ENCODE results near the gene FBXW12. TPM values are rescaled to one million over a fixed set of nuclear protein-coding genes. Genes with fewer than 3 reads are reported as not detected.

Gene FBXW12
- total RNA-seq, 2 donors from 2014 or later, result not detected

DNA sequence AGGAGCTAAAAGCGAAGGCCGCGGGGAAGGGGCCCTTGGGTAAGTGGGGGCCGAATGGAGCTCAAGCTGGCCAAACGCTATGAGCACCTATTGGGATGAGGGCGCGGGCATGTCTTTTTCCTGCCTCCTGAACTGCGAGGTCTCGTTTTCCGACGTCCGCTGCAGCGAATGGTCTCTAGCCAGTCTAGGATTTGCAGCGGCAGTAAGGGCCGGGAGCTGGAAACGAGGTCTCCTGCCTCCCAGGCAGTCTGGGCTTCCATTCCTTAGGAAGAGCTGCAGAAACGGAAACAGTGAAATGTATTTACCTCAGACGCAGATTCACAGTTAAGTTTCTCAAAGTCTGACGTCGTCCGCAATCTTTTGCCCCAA lies 68.6 kb downstream of the FBXW12 start:
- DNase-seq, result no peak
- Histone ChIP-seq H3K27ac (peak overlapping the region; percentile 83), H3K36me3 (no peaks in the 10 kb centered on the region), H3K4me3 (peak overlapping the region; percentile 77), H3K4me1 (peaks cover 7% of the 10 kb centered on the region), H3K9me3 (no peaks in the 10 kb centered on the region), H3K9ac (ENCODE audit: low read depth in 2 of 2, low read length in 2 of 2) (peak overlapping the region; percentile 93 to 94), H3K27me3 (no peaks in the 10 kb centered on the region)
- intact Hi-C loops (cut with DNase I), result no loop called here
- TF ChIP-seq, protein P1, sequence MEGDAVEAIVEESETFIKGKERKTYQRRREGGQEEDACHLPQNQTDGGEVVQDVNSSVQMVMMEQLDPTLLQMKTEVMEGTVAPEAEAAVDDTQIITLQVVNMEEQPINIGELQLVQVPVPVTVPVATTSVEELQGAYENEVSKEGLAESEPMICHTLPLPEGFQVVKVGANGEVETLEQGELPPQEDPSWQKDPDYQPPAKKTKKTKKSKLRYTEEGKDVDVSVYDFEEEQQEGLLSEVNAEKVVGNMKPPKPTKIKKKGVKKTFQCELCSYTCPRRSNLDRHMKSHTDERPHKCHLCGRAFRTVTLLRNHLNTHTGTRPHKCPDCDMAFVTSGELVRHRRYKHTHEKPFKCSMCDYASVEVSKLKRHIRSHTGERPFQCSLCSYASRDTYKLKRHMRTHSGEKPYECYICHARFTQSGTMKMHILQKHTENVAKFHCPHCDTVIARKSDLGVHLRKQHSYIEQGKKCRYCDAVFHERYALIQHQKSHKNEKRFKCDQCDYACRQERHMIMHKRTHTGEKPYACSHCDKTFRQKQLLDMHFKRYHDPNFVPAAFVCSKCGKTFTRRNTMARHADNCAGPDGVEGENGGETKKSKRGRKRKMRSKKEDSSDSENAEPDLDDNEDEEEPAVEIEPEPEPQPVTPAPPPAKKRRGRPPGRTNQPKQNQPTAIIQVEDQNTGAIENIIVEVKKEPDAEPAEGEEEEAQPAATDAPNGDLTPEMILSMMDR (IDR thresholded peaks at IDR 0.05), result no peak

- H3K4me3 ChIP-seq, result no peak overlapping the region
- TF ChIP-seq, protein P1 (IDR thresholded peaks at IDR 0.05), result no peak
- H3K27me3 ChIP-seq, result no peaks in the 10 kb centered on the region
- H3K9me3 ChIP-seq, result no peaks in the 10 kb centered on the region
- H3K9ac ChIP-seq (ENCODE audit: low read depth in 2 of 2, low read length in 2 of 2), result no peak overlapping the region
- no peaks in the 10 kb centered on the region for H3K36me3 ChIP-seq
- intact Hi-C loops (cut with DNase I), result no loop called here
- no peak for DNase-seq
- no peak overlapping the region for H3K27ac ChIP-seq
- H3K4me1 ChIP-seq, result peaks cover 7% of the 10 kb centered on the region
Measured at GRCh38 chr3:48441940-48442339, 69.9 kb downstream of the FBXW12 start.

Other genes with a start within 250 kb of the FBXW12 start
- gene CDC25A, start 183.8 kb upstream of the FBXW12 start, total RNA-seq, result 10 to 100 TPM in 1 of 2 donors, 1 to 10 TPM in 1; 5.3 to 23.7 TPM
- gene CAMP, start 148.7 kb upstream of the FBXW12 start, total RNA-seq, result not detected
- gene ZNF589, start 131.1 kb upstream of the FBXW12 start, total RNA-seq, result 10 to 100 TPM in 1 of 2 donors, 1 to 10 TPM in 1; 5.2 to 11.2 TPM
- gene NME6, start 70.9 kb upstream of the FBXW12 start, total RNA-seq, result 10 to 100 TPM; 23.1 to 34.9 TPM
- not detected for gene SPINK8, start 38.6 kb upstream of the FBXW12 start, total RNA-seq
- gene PLXNB1, start 57.9 kb downstream of the FBXW12 start, total RNA-seq, result 100 to 1,000 TPM in 1 of 2 donors, 10 to 100 TPM in 1; 70.6 to 131 TPM
- gene CCDC51, start 67.9 kb downstream of the FBXW12 start, total RNA-seq, result 10 to 100 TPM; 11.8 to 21.5 TPM
- 100 to 1,000 TPM; 185 to 259 TPM for gene TMA7, start 68.0 kb downstream of the FBXW12 start, total RNA-seq
- 1 to 10 TPM; 3.2 to 8.6 TPM for gene ATRIP, start 74.5 kb downstream of the FBXW12 start, total RNA-seq
- gene SHISA5, start 132.0 kb downstream of the FBXW12 start, total RNA-seq, result 100 to 1,000 TPM; 115 to 123 TPM
- 10 to 100 TPM in 1 of 2 donors, 1 to 10 TPM in 1; 8.1 to 51.0 TPM for gene PFKFB4, start 184.6 kb downstream of the FBXW12 start, total RNA-seq
- not detected for gene UCN2, start 191.6 kb downstream of the FBXW12 start, total RNA-seq
- gene COL7A1, start 223.1 kb downstream of the FBXW12 start, total RNA-seq, result 1 to 10 TPM; 3.8 to 5.1 TPM
- gene UQCRC1, start 237.4 kb downstream of the FBXW12 start, total RNA-seq, result 100 to 1,000 TPM; 682 to 753 TPM
- gene TMEM89, start 249.6 kb downstream of the FBXW12 start, total RNA-seq, result under 1 TPM in 1 of 2 donors, not detected in 1; 0.42 TPM

Measured in colonic mucosa (tissue), 4 donors.